Heart left ventricle (tissue), 16 donors: ENCODE data around the gene MCM7. TPM values are rescaled to one million over a fixed set of nuclear protein-coding genes. Genes with fewer than 3 reads are reported as not detected.
"Not testable (repeated sequence)": the region's sequence is repeated elsewhere in the genome, so short reads cannot be mapped to it uniquely, and the experiment has no call there.

Experiments
- ATAC-seq, 4 donors: fragments of 200-7000 bp; cut with Tn5 transposase; one replicate each; pipeline ENCODE4 v1.9.1; 2020 to 2022; ENCODE audit warnings: moderate library complexity in 4 of 4, mild to moderate bottlenecking in 3 of 4, moderate number of reproducible peaks in 1 of 4
- DNase-seq, 5 donors: peaks; one replicate each; pipeline ENCODE4 v3.0.0-alpha.2; 2020
- H3K27ac ChIP-seq, 12 donors: fragments of 200-600 bp; sonication (generic) in 4 of 12; one replicate each; pipeline versions ENCODE4 v1.5.0 to v1.8.0; 2016 to 2022; ENCODE audit warnings: mild to moderate bottlenecking in 2 of 12
- H3K27me3 ChIP-seq, 9 donors: fragments of 200-600 bp; sonication (generic) in 2 of 9; one replicate each; pipeline versions ENCODE4 v1.5.1 to v1.8.0; 2016 to 2022; ENCODE audit warnings: mild to moderate bottlenecking in 3 of 9
- H3K36me3 ChIP-seq, 9 donors: fragments of 200-600 bp; sonication (generic) in 2 of 9; one replicate each; pipeline versions ENCODE4 v1.5.0 to v1.8.0; 2018 to 2022; ENCODE audit warnings: mild to moderate bottlenecking in 2 of 9
- H3K4me1 ChIP-seq, 12 donors: fragments of 200-600 bp; sonication (generic) in 4 of 12; one replicate each; pipeline versions ENCODE4 v1.5.0 to v1.8.0; 2016 to 2022; ENCODE audit warnings: mild to moderate bottlenecking in 3 of 12
- H3K4me3 ChIP-seq, 12 donors: fragments of 200-600 bp; sonication (generic) in 4 of 12; one replicate each; pipeline versions ENCODE4 v1.5.0 to v1.8.0; 2017 to 2022; ENCODE audit warnings: mild to moderate bottlenecking in 9 of 12, moderate library complexity in 4 of 12
- H3K9me3 ChIP-seq, 12 donors: fragments of 200-600 bp; sonication (generic) in 4 of 12; one replicate each; pipeline versions ENCODE4 v1.5.0 to v1.8.0; 2016 to 2022; ENCODE audit warnings: mild to moderate bottlenecking in 1 of 12
- CTCF ChIP-seq, 12 donors: fragments of 200-600 bp; sonication (generic) in 4 of 12; IDR thresholded peaks; one replicate each; pipeline versions ENCODE4 v1.5.0 to v1.8.0; 2018 to 2022; ENCODE audit warnings: antibody characterized with exemption in 12 of 12, mild to moderate bottlenecking in 5 of 12
- POLR2A ChIP-seq, 2 donors: fragments of 450-650 bp; IDR thresholded peaks; one replicate each; pipeline ENCODE4 v1.6.1; 2017; ENCODE audit warnings: antibody characterized with exemption in 2 of 2, mild to moderate bottlenecking in 2 of 2, moderate library complexity in 2 of 2
- WGBS, 4 donors: extraction: QIAGEN DNeasy Blood & Tissue Kit in 2 of 4; methylation state at CpG; one replicate each; pipeline versions ENCODE4 v1.1.5 to v1.1.7; 2013 to 2018; 5-methylcytosine and 5-hydroxymethylcytosine counted together
- intact Hi-C, 10 donors: fragments of 100-400 bp; cut with DNase I; formaldehyde crosslinking; loops; one replicate each; pipeline versions ENCODE4 v1.11.1 to v1.14.2; 2022
- polyA plus RNA-seq, 2 donors: library from polyadenylated mRNA; stranded (reverse); fragments of 200-250 nt; gene quantifications; one replicate each; pipeline ENCODE4 v1.2.3, GENCODE V29; 2013
- total RNA-seq, 9 donors: library from RNA; depleted of rRNA in 2 of 9; stranded (reverse); fragments of >200 nt in 2 of 9; fragmentation: NEBNext Ultra II Directional in 3 of 9; extraction: Animal tissue kit (Norgen Biotek cat#: 25700) in 3 of 9; gene quantifications; one replicate each; pipeline versions ENCODE4 v1.1.0 to v1.2.4, GENCODE V29; 2016 to 2023
- donor health status: ischemic (EF 13 %, LVEDD 7.1; RV severe dilation, severe dysfunction).
- donor health status: healthy with polysubstance abuse.
- donor health status: DM: no; HTN: yes; CAD: no.
- donor health status: DM: no; HTN: no; CAD: no.
- donor health status: ischemic (EF 25% LVEDD 6.9; RV normal size, moderate dysfunction).
- donor health status: ischemic (EF 25% LVEDD 5.7; RV mildly dilated, moderate dysfunction).
- donor health status: healthy.
- donor health status: DM: yes; HTN: yes; CAD: no.
- donor health status: ischemic (EF 35%, LVEDD 5.7; RV mildly dilated, moderate dysfunction).
- donor health status: nonischemic (EF 11% LVEDD 7.7; RV severe dilation, severe dysfunction).
- donor health status: DM: yes; HTN: yes; CAD: no.
- donor health status: PGD.
- donor health status: ischemic (EF 29% LVEDD 5.4; RV normal size, mild dysfunction).
- donor health status: nonischemic (EF 23%, LVEDD 6.1; RV moderate dilation, normal function).

The MCM7 gene
- total and polyA plus RNA-seq, 11 donors = 12.8 to 34.4 (median 17.2) TPM

GRCh38 chr7:100132697-100133151 is 31.5 kb upstream of the MCM7 start:
- peak; percentile 55 to 83 (median 75) for TF ChIP-seq CTCF (IDR thresholded peaks at IDR 0.05)
- no peak for TF ChIP-seq POLR2A (IDR thresholded peaks at IDR 0.05)
- ATAC-seq = peak; percentile 78 to 83 (median 80)
- peak in 2 of 5 donors; percentile 51 to 52 for DNase-seq
- H3K27me3 ChIP-seq = no peaks in the 10 kb centered on the region
- H3K36me3 ChIP-seq = no peaks in the 10 kb centered on the region
- intact Hi-C loops = loop anchor here in 9 of 10 donors (2.0 to 10.0 kb wide), 9 partner anchors 80 to 222 kb away; partner anchors contain the start of genes PVRIG (in 6 of the 9) and PILRB (in 1 of the 9)
- H3K9me3 ChIP-seq = no peaks in the 10 kb centered on the region
- no peak overlapping the region for H3K27ac ChIP-seq
- no peak overlapping the region for H3K4me3 ChIP-seq
- WGBS, 4 donors = 20 to 27% (median 25%) methylated on average over 3 of the region's 3 CpGs
- H3K4me1 ChIP-seq = peaks cover 0 to 16% (median 7%) of the 10 kb centered on the region in 12 donors

- TF ChIP-seq POLR2A (IDR thresholded peaks at IDR 0.05) = no peak
- TF ChIP-seq CTCF (IDR thresholded peaks at IDR 0.05) = no peak
- intact Hi-C loops = loop anchor here in 9 of 10 donors (2.0 to 10.0 kb wide), 9 partner anchors 80 to 223 kb away; partner anchors contain the start of genes PVRIG (in 6 of the 9) and PILRB (in 1 of the 9)
Observed at GRCh38 chr7:100132126-100132525, 30.9 kb upstream of the MCM7 start.

GRCh38 chr7:100130608-100131453 is 29.6 kb upstream of the MCM7 start:
- DNase-seq (peak; percentile 71 to 92 (median 76)), ATAC-seq (no peak)
- H3K27me3 ChIP-seq = no peaks in the 10 kb centered on the region
- peaks cover 0 to 25% (median 15%) of the 10 kb centered on the region in 12 donors for H3K4me1 ChIP-seq
- peak overlapping the region in 3 of 12 donors; percentile 12 to 30 (median 18) for H3K4me3 ChIP-seq
- intact Hi-C loops = loop anchor here in 6 of 10 donors (5.0 to 10.0 kb wide), 6 partner anchors 81 to 224 kb away; partner anchors contain the start of genes PVRIG (in 5 of the 6) and PILRB (in 1 of the 6)
- H3K36me3 ChIP-seq = no peaks in the 10 kb centered on the region
- WGBS, 4 donors = 12 to 15% (median 14%) methylated on average over 24 of the region's 24 CpGs
- no peak overlapping the region for H3K27ac ChIP-seq
- no peaks in the 10 kb centered on the region for H3K9me3 ChIP-seq
- TF ChIP-seq CTCF (IDR thresholded peaks at IDR 0.05) = peak; percentile 75 to 96 (median 86)
- no peak for TF ChIP-seq POLR2A (IDR thresholded peaks at IDR 0.05)

More at GRCh38 chr7:100132126-100132525, 30.9 kb upstream of the MCM7 start:
- ATAC-seq = no peak
- no peaks in the 10 kb centered on the region for H3K9me3 ChIP-seq
- no peak overlapping the region for H3K4me3 ChIP-seq
- WGBS, 4 donors = 51 to 75% (median 65%) methylated on average over 7 of the region's 7 CpGs
- no peaks in the 10 kb centered on the region for H3K27me3 ChIP-seq
- H3K4me1 ChIP-seq = peaks cover 0 to 18% (median 8%) of the 10 kb centered on the region in 12 donors
- H3K27ac ChIP-seq = no peak overlapping the region
- DNase-seq = no peak
- no peaks in the 10 kb centered on the region for H3K36me3 ChIP-seq

- peaks cover 0 to 30% (median 18%) of the 10 kb centered on the region in 12 donors for H3K4me1 ChIP-seq
- H3K36me3 ChIP-seq, H3K27me3 ChIP-seq, ATAC-seq, H3K9me3 ChIP-seq, H3K4me3 ChIP-seq, H3K27ac ChIP-seq, DNase-seq: not testable (repeated sequence)
- intact Hi-C loops = loop anchor here in 6 of 10 donors (5.0 to 10.0 kb wide), 6 partner anchors 82 to 225 kb away; partner anchors contain the start of genes PVRIG (in 5 of the 6) and PILRB (in 1 of the 6)
- WGBS, 4 donors = 89 to 100% (median 95%) methylated on average over 1 of the region's 1 CpG
Observed at GRCh38 chr7:100130220-100130607, 29.0 kb upstream of the MCM7 start.
